WTC11 (cell line): ENCODE measurements around the gene CACNA2D4. TPM values are rescaled to one million over a fixed set of nuclear protein-coding genes. Genes with fewer than 3 reads are reported as not detected.

Experiments
- ATAC-seq: fragments of 200-7000 bp; cut with Tn5 transposase; 2 replicates; pipeline ENCODE4 v1.10.0; 2021; ENCODE audit warnings: mild to moderate bottlenecking, moderate library complexity
- CTCF ChIA-PET: fragments of 300-600 bp; sonication (Branson Sonifier 250); formaldehyde crosslinking; loops from one replicate; lab custom pipeline; 2021; ENCODE audit warnings: antibody characterized with exemption; lab: Charles Lee
- POLR2A ChIA-PET: fragments of 350-600 bp; sonication (Branson Sonifier 250); formaldehyde crosslinking; loops from one replicate; lab custom pipeline; 2021; ENCODE audit warnings: antibody characterized with exemption; lab: Charles Lee
- DNase-seq: peaks from one replicate; pipeline ENCODE4 v3.0.0; 2021; ENCODE audit warnings: low spot score
- H3K27ac Mint-ChIP-seq: 2 replicates; pipeline ENCODE4 v1.8.0; 2021; ENCODE audit warnings: mixed read lengths
- H3K27me3 Mint-ChIP-seq: 2 replicates; pipeline ENCODE4 v1.8.0; 2021; ENCODE audit warnings: low read depth, mild to moderate bottlenecking, moderate library complexity, mixed read lengths
- H3K36me3 Mint-ChIP-seq: 2 replicates; pipeline ENCODE4 v1.8.0; 2021; ENCODE audit warnings: mixed read lengths
- H3K4me1 Mint-ChIP-seq: 2 replicates; pipeline ENCODE4 v1.8.0; 2022; ENCODE audit warnings: mixed read lengths
- H3K4me3 Mint-ChIP-seq: 2 replicates; pipeline ENCODE4 v1.8.0; 2021; ENCODE audit warnings: mild to moderate bottlenecking, moderate library complexity, mixed read lengths
- H3K9me3 Mint-ChIP-seq: 2 replicates; pipeline ENCODE4 v1.8.0; 2021; ENCODE audit warnings: mixed read lengths
- ATF3 ChIP-seq: sonication (generic); formaldehyde crosslinking; conservative IDR thresholded peaks from 2 replicates; pipeline ENCODE4 v1.8.1; 2022; ENCODE audit warnings: mild to moderate bottlenecking, missing genetic modification reagents
- FOXJ3 ChIP-seq: sonication (generic); formaldehyde crosslinking; IDR thresholded peaks from 2 replicates; pipeline ENCODE4 v1.9.0; 2021; ENCODE audit warnings: missing genetic modification reagents, mild to moderate bottlenecking, borderline replicate concordance
- HMGA2 ChIP-seq: fragments of 250-450 bp; sonication (Bioruptor Pico); IDR thresholded peaks from 2 replicates; pipeline ENCODE4 v1.4.0; 2021; ENCODE audit warnings: mild to moderate bottlenecking, moderate library complexity
- IRF2 ChIP-seq: sonication (generic); formaldehyde crosslinking; IDR thresholded peaks from 2 replicates; pipeline ENCODE4 v1.8.0; 2022; ENCODE audit warnings: low read depth, missing genetic modification reagents, borderline replicate concordance
- KAT7 ChIP-seq: sonication (generic); formaldehyde crosslinking; IDR thresholded peaks from 2 replicates; pipeline ENCODE4 v1.8.1; 2023; ENCODE audit warnings: missing genetic modification reagents, mild to moderate bottlenecking, borderline replicate concordance
- MYBL2 ChIP-seq: sonication (generic); formaldehyde crosslinking; IDR thresholded peaks from 2 replicates; pipeline ENCODE4 v1.8.1; 2023; ENCODE audit warnings: mild to moderate bottlenecking, moderate library complexity, missing genetic modification reagents
- SMAD4 ChIP-seq: sonication (generic); formaldehyde crosslinking; IDR thresholded peaks from 2 replicates; pipeline ENCODE4 v1.8.0; 2022; ENCODE audit warnings: mild to moderate bottlenecking, missing genetic modification reagents
- SP1 ChIP-seq: sonication (generic); formaldehyde crosslinking; conservative IDR thresholded peaks from 2 replicates; pipeline ENCODE4 v1.8.1; 2022; ENCODE audit warnings: missing genetic modification reagents
- TEAD1 ChIP-seq: sonication (generic); formaldehyde crosslinking; IDR thresholded peaks from 2 replicates; pipeline ENCODE4 v1.8.0; 2022; ENCODE audit warnings: mild to moderate bottlenecking, missing genetic modification reagents
- ZBTB21 ChIP-seq: sonication (generic); formaldehyde crosslinking; IDR thresholded peaks from 2 replicates; pipeline ENCODE4 v1.8.1; 2023; ENCODE audit warnings: mild to moderate bottlenecking, missing genetic modification reagents, borderline replicate concordance
- ZNF121 ChIP-seq: sonication (generic); formaldehyde crosslinking; IDR thresholded peaks from 2 replicates; pipeline ENCODE4 v1.8.0; 2023; ENCODE audit warnings: missing genetic modification reagents
- ZNF423 ChIP-seq: fragments of 250-450 bp; sonication (Bioruptor Pico); IDR thresholded peaks from 2 replicates; pipeline ENCODE4 v2.1.2; 2022; ENCODE audit warnings: mild to moderate bottlenecking, moderate library complexity
- ZSCAN18 ChIP-seq: fragments of 250-450 bp; sonication (Bioruptor Pico); IDR thresholded peaks from 2 replicates; pipeline ENCODE4 v2.1.2; 2022; ENCODE audit warnings: mild to moderate bottlenecking, moderate library complexity
- total RNA-seq: library from RNA; stranded (reverse); gene quantifications from 3 replicates; pipeline ENCODE4 v1.2.3, GENCODE V29; 2021
- TF ChIP-seq, protein P1 (sequence below): fragments of 250-450 bp; sonication (Bioruptor Pico); IDR thresholded peaks from 2 replicates; pipeline ENCODE4 v1.9.0; 2021; ENCODE audit warnings: mild to moderate bottlenecking
- TF ChIP-seq, protein P2 (sequence below): sonication (generic); formaldehyde crosslinking; IDR thresholded peaks from 2 replicates; pipeline ENCODE4 v1.8.1; 2023; ENCODE audit warnings: mild to moderate bottlenecking, missing genetic modification reagents, moderate library complexity
- TF ChIP-seq, protein P3 (sequence below): sonication (generic); formaldehyde crosslinking; IDR thresholded peaks from 2 replicates; pipeline ENCODE4 v1.8.1; 2022; ENCODE audit warnings: mild to moderate bottlenecking, missing genetic modification reagents, moderate library complexity, borderline replicate concordance
- TF ChIP-seq, protein P4 (sequence below): fragments of 250-450 bp; sonication (Bioruptor Pico); IDR thresholded peaks from 2 replicates; pipeline ENCODE4 v1.9.0; 2021; ENCODE audit warnings: mild to moderate bottlenecking, borderline replicate concordance
- TF ChIP-seq, protein P5 (sequence below): fragments of 250-450 bp; sonication (Bioruptor Pico); IDR thresholded peaks from 2 replicates; pipeline ENCODE4 v1.9.0; 2021; ENCODE audit warnings: moderate library complexity, mild to moderate bottlenecking, inconsistent platforms, borderline replicate concordance

The CACNA2D4 gene
- total RNA-seq, 1 experiment from 2014 or later = 0.04 TPM

GRCh38 chr12:1821805-1822204, 96.6 kb downstream of the CACNA2D4 start:
- ChIA-PET POLR2A (no interaction called here), CTCF (interaction anchor here (0.6 to 4.1 kb wide), 2 partner anchors 118 to 420 kb away, joined by 3 to 26 read pairs; no protein-coding TSS in a partner anchor)
- peaks cover 35% of the 10 kb centered on the region for H3K27me3 Mint-ChIP-seq
- peaks cover 5% of the 10 kb centered on the region; the same call in 1 of the 2 replicates for H3K9me3 Mint-ChIP-seq
- TF ChIP-seq IRF2 (CRISPR knock-in tag) (no peak), ATF3 (CRISPR knock-in tag) (no peak)
- TF ChIP-seq, protein P1, sequence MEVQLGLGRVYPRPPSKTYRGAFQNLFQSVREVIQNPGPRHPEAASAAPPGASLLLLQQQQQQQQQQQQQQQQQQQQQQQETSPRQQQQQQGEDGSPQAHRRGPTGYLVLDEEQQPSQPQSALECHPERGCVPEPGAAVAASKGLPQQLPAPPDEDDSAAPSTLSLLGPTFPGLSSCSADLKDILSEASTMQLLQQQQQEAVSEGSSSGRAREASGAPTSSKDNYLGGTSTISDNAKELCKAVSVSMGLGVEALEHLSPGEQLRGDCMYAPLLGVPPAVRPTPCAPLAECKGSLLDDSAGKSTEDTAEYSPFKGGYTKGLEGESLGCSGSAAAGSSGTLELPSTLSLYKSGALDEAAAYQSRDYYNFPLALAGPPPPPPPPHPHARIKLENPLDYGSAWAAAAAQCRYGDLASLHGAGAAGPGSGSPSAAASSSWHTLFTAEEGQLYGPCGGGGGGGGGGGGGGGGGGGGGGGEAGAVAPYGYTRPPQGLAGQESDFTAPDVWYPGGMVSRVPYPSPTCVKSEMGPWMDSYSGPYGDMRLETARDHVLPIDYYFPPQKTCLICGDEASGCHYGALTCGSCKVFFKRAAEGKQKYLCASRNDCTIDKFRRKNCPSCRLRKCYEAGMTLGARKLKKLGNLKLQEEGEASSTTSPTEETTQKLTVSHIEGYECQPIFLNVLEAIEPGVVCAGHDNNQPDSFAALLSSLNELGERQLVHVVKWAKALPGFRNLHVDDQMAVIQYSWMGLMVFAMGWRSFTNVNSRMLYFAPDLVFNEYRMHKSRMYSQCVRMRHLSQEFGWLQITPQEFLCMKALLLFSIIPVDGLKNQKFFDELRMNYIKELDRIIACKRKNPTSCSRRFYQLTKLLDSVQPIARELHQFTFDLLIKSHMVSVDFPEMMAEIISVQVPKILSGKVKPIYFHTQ (CRISPR knock-in tag) = no peak
- ATAC-seq = peak; percentile 35
- DNase-seq = no peak
- H3K4me1 Mint-ChIP-seq = peaks cover 18% of the 10 kb centered on the region
- H3K4me3 Mint-ChIP-seq = no peak overlapping the region
- no peaks in the 10 kb centered on the region for H3K36me3 Mint-ChIP-seq
- H3K27ac Mint-ChIP-seq = no peak overlapping the region

GRCh38 chr12:1820896-1821291, 97.6 kb downstream of the CACNA2D4 start:
- Mint-ChIP-seq H3K27me3 (peaks cover 35% of the 10 kb centered on the region), H3K27ac (no peak overlapping the region), H3K36me3 (no peaks in the 10 kb centered on the region), H3K4me1 (peaks cover 18% of the 10 kb centered on the region), H3K9me3 (peaks cover 5% of the 10 kb centered on the region; the same call in 1 of the 2 replicates), H3K4me3 (peak overlapping the region; percentile 20)
- ATAC-seq (no peak), DNase-seq (no peak)
- ChIA-PET POLR2A (no interaction called here), CTCF (interaction anchor here (4.1 kb wide), 1 partner anchor 119 kb away, joined by 26 read pairs; no protein-coding TSS in a partner anchor)
- TF ChIP-seq, protein P2, sequence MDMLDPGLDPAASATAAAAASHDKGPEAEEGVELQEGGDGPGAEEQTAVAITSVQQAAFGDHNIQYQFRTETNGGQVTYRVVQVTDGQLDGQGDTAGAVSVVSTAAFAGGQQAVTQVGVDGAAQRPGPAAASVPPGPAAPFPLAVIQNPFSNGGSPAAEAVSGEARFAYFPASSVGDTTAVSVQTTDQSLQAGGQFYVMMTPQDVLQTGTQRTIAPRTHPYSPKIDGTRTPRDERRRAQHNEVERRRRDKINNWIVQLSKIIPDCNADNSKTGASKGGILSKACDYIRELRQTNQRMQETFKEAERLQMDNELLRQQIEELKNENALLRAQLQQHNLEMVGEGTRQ (CRISPR knock-in tag) = no peak

DNA sequence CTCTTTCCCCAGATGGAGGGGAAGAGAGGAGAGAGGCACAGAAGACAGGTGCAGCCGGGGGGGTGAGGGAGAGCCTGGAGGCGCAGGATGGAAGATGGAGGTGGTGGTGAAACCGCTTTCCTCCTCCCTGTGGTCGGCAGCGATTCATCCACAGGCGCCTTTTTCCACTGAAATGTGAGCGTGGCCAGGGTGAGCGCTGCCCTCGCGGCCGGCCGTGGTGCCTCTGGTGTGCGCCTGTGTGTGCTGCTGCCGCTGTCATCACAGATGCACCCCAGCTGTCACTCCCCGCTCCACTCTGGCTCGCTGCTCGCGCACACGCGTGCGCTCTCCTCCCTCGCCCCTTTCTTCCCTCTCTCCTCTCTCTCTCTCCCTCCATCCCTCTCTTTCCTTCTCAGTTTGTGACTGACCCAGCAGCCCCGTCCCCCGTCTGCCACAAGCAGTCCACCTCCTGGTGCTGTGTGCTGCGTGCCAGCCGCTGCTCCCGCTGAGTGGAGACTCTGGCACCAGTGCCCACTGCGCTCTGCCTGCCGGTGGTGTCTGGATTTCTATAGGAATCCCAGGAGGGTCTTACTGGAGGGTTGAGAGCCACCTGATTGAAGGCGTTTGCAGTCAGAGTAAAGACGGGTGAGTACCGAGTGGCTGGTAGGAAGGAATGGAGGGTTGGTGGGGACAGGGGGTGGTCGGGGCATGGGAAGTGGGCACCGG, 98.1 kb downstream of the CACNA2D4 start, which contains the start of gene LRTM2:
Gene LRTM2 (plus strand): TSS at position 375 of the 705 bp plus-strand sequence. CDS start 7,584 bp downstream, outside the sequence.
- CTCF ChIA-PET = interaction anchor here (1.3 to 4.1 kb wide), 2 partner anchors 120 kb away, joined by 5 to 26 read pairs; no protein-coding TSS in a partner anchor
- POLR2A ChIA-PET = no interaction called here
- H3K4me3 Mint-ChIP-seq = peak within 1 kb of the TSS; percentile 72
- no peak within 1 kb of the TSS for H3K27ac Mint-ChIP-seq
- ATAC-seq (peak; percentile 42), DNase-seq (no peak)
- peaks cover 35% of the 10 kb centered on the region for H3K27me3 Mint-ChIP-seq
- peaks cover 18% of the 10 kb centered on the region for H3K4me1 Mint-ChIP-seq
- peaks cover 5% of the 10 kb centered on the region; the same call in 1 of the 2 replicates for H3K9me3 Mint-ChIP-seq
- H3K36me3 Mint-ChIP-seq = no peaks in the 10 kb centered on the region
- TF ChIP-seq FOXJ3 (CRISPR knock-in tag) = no peak
- TF ChIP-seq TEAD1 (CRISPR knock-in tag) = no peak
- TF ChIP-seq SP1 (CRISPR knock-in tag) = no peak
- no peak for TF ChIP-seq SMAD4
- no peak for TF ChIP-seq ZSCAN18 (CRISPR knock-in tag)
- TF ChIP-seq, protein P3, sequence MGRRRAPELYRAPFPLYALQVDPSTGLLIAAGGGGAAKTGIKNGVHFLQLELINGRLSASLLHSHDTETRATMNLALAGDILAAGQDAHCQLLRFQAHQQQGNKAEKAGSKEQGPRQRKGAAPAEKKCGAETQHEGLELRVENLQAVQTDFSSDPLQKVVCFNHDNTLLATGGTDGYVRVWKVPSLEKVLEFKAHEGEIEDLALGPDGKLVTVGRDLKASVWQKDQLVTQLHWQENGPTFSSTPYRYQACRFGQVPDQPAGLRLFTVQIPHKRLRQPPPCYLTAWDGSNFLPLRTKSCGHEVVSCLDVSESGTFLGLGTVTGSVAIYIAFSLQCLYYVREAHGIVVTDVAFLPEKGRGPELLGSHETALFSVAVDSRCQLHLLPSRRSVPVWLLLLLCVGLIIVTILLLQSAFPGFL (CRISPR knock-in tag) = no peak
- no peak for TF ChIP-seq ZBTB21 (CRISPR knock-in tag)
- TF ChIP-seq KAT7 (CRISPR knock-in tag) = no peak
- TF ChIP-seq ZNF121 (CRISPR knock-in tag) = no peak
- TF ChIP-seq, protein P4, sequence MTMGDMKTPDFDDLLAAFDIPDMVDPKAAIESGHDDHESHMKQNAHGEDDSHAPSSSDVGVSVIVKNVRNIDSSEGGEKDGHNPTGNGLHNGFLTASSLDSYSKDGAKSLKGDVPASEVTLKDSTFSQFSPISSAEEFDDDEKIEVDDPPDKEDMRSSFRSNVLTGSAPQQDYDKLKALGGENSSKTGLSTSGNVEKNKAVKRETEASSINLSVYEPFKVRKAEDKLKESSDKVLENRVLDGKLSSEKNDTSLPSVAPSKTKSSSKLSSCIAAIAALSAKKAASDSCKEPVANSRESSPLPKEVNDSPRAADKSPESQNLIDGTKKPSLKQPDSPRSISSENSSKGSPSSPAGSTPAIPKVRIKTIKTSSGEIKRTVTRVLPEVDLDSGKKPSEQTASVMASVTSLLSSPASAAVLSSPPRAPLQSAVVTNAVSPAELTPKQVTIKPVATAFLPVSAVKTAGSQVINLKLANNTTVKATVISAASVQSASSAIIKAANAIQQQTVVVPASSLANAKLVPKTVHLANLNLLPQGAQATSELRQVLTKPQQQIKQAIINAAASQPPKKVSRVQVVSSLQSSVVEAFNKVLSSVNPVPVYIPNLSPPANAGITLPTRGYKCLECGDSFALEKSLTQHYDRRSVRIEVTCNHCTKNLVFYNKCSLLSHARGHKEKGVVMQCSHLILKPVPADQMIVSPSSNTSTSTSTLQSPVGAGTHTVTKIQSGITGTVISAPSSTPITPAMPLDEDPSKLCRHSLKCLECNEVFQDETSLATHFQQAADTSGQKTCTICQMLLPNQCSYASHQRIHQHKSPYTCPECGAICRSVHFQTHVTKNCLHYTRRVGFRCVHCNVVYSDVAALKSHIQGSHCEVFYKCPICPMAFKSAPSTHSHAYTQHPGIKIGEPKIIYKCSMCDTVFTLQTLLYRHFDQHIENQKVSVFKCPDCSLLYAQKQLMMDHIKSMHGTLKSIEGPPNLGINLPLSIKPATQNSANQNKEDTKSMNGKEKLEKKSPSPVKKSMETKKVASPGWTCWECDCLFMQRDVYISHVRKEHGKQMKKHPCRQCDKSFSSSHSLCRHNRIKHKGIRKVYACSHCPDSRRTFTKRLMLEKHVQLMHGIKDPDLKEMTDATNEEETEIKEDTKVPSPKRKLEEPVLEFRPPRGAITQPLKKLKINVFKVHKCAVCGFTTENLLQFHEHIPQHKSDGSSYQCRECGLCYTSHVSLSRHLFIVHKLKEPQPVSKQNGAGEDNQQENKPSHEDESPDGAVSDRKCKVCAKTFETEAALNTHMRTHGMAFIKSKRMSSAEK (CRISPR knock-in tag) = no peak
- no peak for TF ChIP-seq HMGA2
- no peak for TF ChIP-seq MYBL2 (CRISPR knock-in tag)
- TF ChIP-seq, protein P5, sequence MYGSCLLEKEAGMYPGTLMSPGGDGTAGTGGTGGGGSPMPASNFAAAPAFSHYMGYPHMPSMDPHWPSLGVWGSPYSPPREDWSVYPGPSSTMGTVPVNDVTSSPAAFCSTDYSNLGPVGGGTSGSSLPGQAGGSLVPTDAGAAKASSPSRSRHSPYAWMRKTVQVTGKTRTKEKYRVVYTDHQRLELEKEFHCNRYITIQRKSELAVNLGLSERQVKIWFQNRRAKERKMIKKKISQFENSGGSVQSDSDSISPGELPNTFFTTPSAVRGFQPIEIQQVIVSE (CRISPR knock-in tag) = no peak
- no peak for TF ChIP-seq ZNF423 (CRISPR knock-in tag)
